SH-SY5Y (cell line): ENCODE data around the gene DNAJA3.

Experiments used
- GATA2 ChIP-seq: IDR thresholded peaks from 2 replicates; pipeline ENCODE4 v1.6.1; 2011; ENCODE audit warnings: mild to moderate bottlenecking, low read depth, low read length
- GATA3 ChIP-seq: IDR thresholded peaks from 2 replicates; pipeline ENCODE4 v1.6.1; 2011; ENCODE audit warnings: low read depth, mild to moderate bottlenecking, low read length, moderate library complexity

Gene DNAJA3

GRCh38 chr16:4383591-4384444 is 41.9 kb upstream of the DNAJA3 start:
- TF ChIP-seq GATA2 (no peak), GATA3 (no peak)

GRCh38 chr16:4384509-4384942 is 41.1 kb upstream of the DNAJA3 start:
- TF ChIP-seq GATA2 = no peak
- TF ChIP-seq GATA3 = no peak

GRCh38 chr16:4385066-4385788 is 40.4 kb upstream of the DNAJA3 start:
- TF ChIP-seq GATA3 (no peak), GATA2 (no peak)

- TF ChIP-seq GATA2 = no peak
- TF ChIP-seq GATA3 = no peak
Observed at GRCh38 chr16:4385789-4386450, 39.7 kb upstream of the DNAJA3 start.

GRCh38 chr16:4386451-4386805 is 39.2 kb upstream of the DNAJA3 start:
- TF ChIP-seq GATA2 (no peak), GATA3 (no peak)

GRCh38 chr16:4386951-4387565 is 38.6 kb upstream of the DNAJA3 start:
- TF ChIP-seq GATA2 (no peak), GATA3 (no peak)

- TF ChIP-seq GATA2 (no peak), GATA3 (no peak)
Observed at GRCh38 chr16:4387781-4388180, 37.9 kb upstream of the DNAJA3 start.

GRCh38 chr16:4388271-4389021 is 37.2 kb upstream of the DNAJA3 start:
- TF ChIP-seq GATA3 (no peak), GATA2 (no peak)

GRCh38 chr16:4389051-4389955 is 36.4 kb upstream of the DNAJA3 start:
- TF ChIP-seq GATA2 = no peak
- no peak for TF ChIP-seq GATA3

- TF ChIP-seq GATA3 (no peak), GATA2 (no peak)
Observed at GRCh38 chr16:4390266-4391260, 35.1 kb upstream of the DNAJA3 start.

GRCh38 chr16:4391631-4392381 is 33.9 kb upstream of the DNAJA3 start:
- no peak for TF ChIP-seq GATA3
- TF ChIP-seq GATA2 = no peak
